ENCODE measurements around the gene JDP2. TPM values are rescaled to one million over a fixed set of nuclear protein-coding genes. Genes with fewer than 3 reads are reported as not detected.
"Not testable (repeated sequence)": the region's sequence is repeated elsewhere in the genome, so short reads cannot be mapped to it uniquely, and the experiment has no call there.

JDP2 gene
- polyA plus RNA-seq, 6 donors from 2014 or later, result 1.5 to 4.7 (median 3.3) TPM; not detected in 1

- peak overlapping the region; percentile 79 to 95 (median 85) for H3K27ac Mint-ChIP-seq
- ATAC-seq (ENCODE audit: low read depth in 2 of 2) (peak; percentile 58 to 80), DNase-seq (no peak)
- H3K4me1 Mint-ChIP-seq, result peaks cover 19 to 26% (median 21%) of the 10 kb centered on the region in 3 donors
- no peaks in the 10 kb centered on the region for H3K9me3 Mint-ChIP-seq
- H3K4me3 Mint-ChIP-seq, result peak overlapping the region in 5 of 8 donors; percentile 15 to 82 (median 49)
- H3K27me3 Mint-ChIP-seq, result no peaks in the 10 kb centered on the region
- H3K36me3 Mint-ChIP-seq, result no peaks in the 10 kb centered on the region
Observed at GRCh38 chr14:75470238-75470797, 42.5 kb downstream of the JDP2 start.

- H3K9me3 Mint-ChIP-seq, result no peaks in the 10 kb centered on the region
- peaks cover 19 to 26% (median 21%) of the 10 kb centered on the region in 3 donors for H3K4me1 Mint-ChIP-seq
- peak overlapping the region in 2 of 8 donors; percentile 25 to 61 for H3K4me3 Mint-ChIP-seq
- no peak for ATAC-seq (ENCODE audit: low read depth in 2 of 2)
- no peaks in the 10 kb centered on the region for H3K27me3 Mint-ChIP-seq
- peak overlapping the region in 4 of 6 donors; percentile 79 to 92 (median 85) for H3K27ac Mint-ChIP-seq
- no peak for DNase-seq
- H3K36me3 Mint-ChIP-seq, result no peaks in the 10 kb centered on the region
Observed at GRCh38 chr14:75471059-75471458, 43.2 kb downstream of the JDP2 start.

- not testable (repeated sequence) for H3K4me3 Mint-ChIP-seq; H3K9me3 Mint-ChIP-seq; H3K27me3 Mint-ChIP-seq; H3K36me3 Mint-ChIP-seq; DNase-seq; ATAC-seq (ENCODE audit: low read depth in 2 of 2)
- Mint-ChIP-seq H3K27ac (peak overlapping the region in 1 of 6 donors; percentile 60), H3K4me1 (peaks cover 20 to 22% (median 21%) of the 10 kb centered on the region in 3 donors)
Observed at GRCh38 chr14:75474127-75474526, 46.3 kb downstream of the JDP2 start.

- DNase-seq (no peak), ATAC-seq (ENCODE audit: low read depth in 2 of 2) (peak in 1 of 2 donors; percentile 56)
- H3K27me3 Mint-ChIP-seq, result peaks cover 5 to 9% (median 6%) of the 10 kb centered on the region in 3 donors
- H3K4me1 Mint-ChIP-seq, result peaks cover 4 to 6% (median 5%) of the 10 kb centered on the region in 3 donors
- peak overlapping the region in 1 of 6 donors; percentile 6 for H3K27ac Mint-ChIP-seq
- no peaks in the 10 kb centered on the region for H3K9me3 Mint-ChIP-seq
- H3K36me3 Mint-ChIP-seq, result no peaks in the 10 kb centered on the region
- H3K4me3 Mint-ChIP-seq, result no peak overlapping the region
Observed at GRCh38 chr14:75476274-75476995, 48.6 kb downstream of the JDP2 start.

- no peaks in the 10 kb centered on the region for H3K9me3 Mint-ChIP-seq
- ATAC-seq (ENCODE audit: low read depth in 2 of 2) (no peak), DNase-seq (no peak)
- no peaks in the 10 kb centered on the region for H3K36me3 Mint-ChIP-seq
- no peak overlapping the region for H3K4me3 Mint-ChIP-seq
- H3K27me3 Mint-ChIP-seq, result peaks cover 9 to 10% (median 10%) of the 10 kb centered on the region in 3 donors
- H3K27ac Mint-ChIP-seq, result peak overlapping the region in 1 of 6 donors; percentile 47
- H3K4me1 Mint-ChIP-seq, result peaks cover 0 to 4% (median 0%) of the 10 kb centered on the region in 3 donors
Observed at GRCh38 chr14:75477881-75478280, 50.1 kb downstream of the JDP2 start.

GRCh38 chr14:75479770-75480600, 52.2 kb downstream of the JDP2 start:
- peaks cover 0 to 4% (median 0%) of the 10 kb centered on the region in 3 donors for H3K4me1 Mint-ChIP-seq
- DNase-seq, result no peak
- peaks cover 9 to 10% (median 10%) of the 10 kb centered on the region in 3 donors for H3K27me3 Mint-ChIP-seq
- ATAC-seq (ENCODE audit: low read depth in 2 of 2), result no peak
- H3K9me3 Mint-ChIP-seq, result no peaks in the 10 kb centered on the region
- H3K4me3 Mint-ChIP-seq, result no peak overlapping the region
- H3K27ac Mint-ChIP-seq, result no peak overlapping the region
- no peaks in the 10 kb centered on the region for H3K36me3 Mint-ChIP-seq

GRCh38 chr14:75482366-75482765, 54.5 kb downstream of the JDP2 start:
- H3K4me3 Mint-ChIP-seq, result no peak overlapping the region
- H3K4me1 Mint-ChIP-seq, result peaks cover 0 to 4% (median 0%) of the 10 kb centered on the region in 3 donors
- H3K36me3 Mint-ChIP-seq, result no peaks in the 10 kb centered on the region
- ATAC-seq (ENCODE audit: low read depth in 2 of 2) (no peak), DNase-seq (no peak)
- H3K27me3 Mint-ChIP-seq, result peaks cover 10 to 24% (median 17%) of the 10 kb centered on the region in 3 donors
- no peaks in the 10 kb centered on the region for H3K9me3 Mint-ChIP-seq
- no peak overlapping the region for H3K27ac Mint-ChIP-seq

- no peak overlapping the region for H3K27ac Mint-ChIP-seq
- ATAC-seq (ENCODE audit: low read depth in 2 of 2) (no peak), DNase-seq (no peak)
- peaks cover 3 to 5% (median 3%) of the 10 kb centered on the region in 3 donors for H3K4me1 Mint-ChIP-seq
- H3K9me3 Mint-ChIP-seq, result no peaks in the 10 kb centered on the region
- H3K4me3 Mint-ChIP-seq, result no peak overlapping the region
- no peaks in the 10 kb centered on the region for H3K36me3 Mint-ChIP-seq
- H3K27me3 Mint-ChIP-seq, result peaks cover 9 to 24% (median 20%) of the 10 kb centered on the region in 3 donors
Observed at GRCh38 chr14:75484711-75485429, 57.0 kb downstream of the JDP2 start.

- Mint-ChIP-seq H3K4me3 (no peak overlapping the region), H3K27ac (no peak overlapping the region), H3K4me1 (peaks cover 3 to 5% (median 3%) of the 10 kb centered on the region in 3 donors), H3K27me3 (peaks cover 6 to 20% (median 14%) of the 10 kb centered on the region in 3 donors), H3K36me3 (no peaks in the 10 kb centered on the region), H3K9me3 (no peaks in the 10 kb centered on the region)
- DNase-seq (no peak), ATAC-seq (ENCODE audit: low read depth in 2 of 2) (no peak)
Observed at GRCh38 chr14:75486318-75486717, 58.5 kb downstream of the JDP2 start.

GRCh38 chr14:75487155-75487671, 59.4 kb downstream of the JDP2 start:
- no peaks in the 10 kb centered on the region for H3K36me3 Mint-ChIP-seq
- no peaks in the 10 kb centered on the region for H3K9me3 Mint-ChIP-seq
- DNase-seq (no peak), ATAC-seq (ENCODE audit: low read depth in 2 of 2) (no peak)
- H3K27ac Mint-ChIP-seq, result no peak overlapping the region
- H3K27me3 Mint-ChIP-seq, result peaks cover 0 to 15% (median 12%) of the 10 kb centered on the region in 3 donors
- peaks cover 3 to 5% (median 3%) of the 10 kb centered on the region in 3 donors for H3K4me1 Mint-ChIP-seq
- H3K4me3 Mint-ChIP-seq, result no peak overlapping the region

GRCh38 chr14:75489480-75489837, 61.6 kb downstream of the JDP2 start:
- Mint-ChIP-seq H3K27ac (no peak overlapping the region), H3K4me1 (peaks cover 3 to 5% (median 3%) of the 10 kb centered on the region in 3 donors), H3K36me3 (no peaks in the 10 kb centered on the region), H3K4me3 (no peak overlapping the region), H3K9me3 (no peaks in the 10 kb centered on the region), H3K27me3 (peaks cover 0 to 15% (median 12%) of the 10 kb centered on the region in 3 donors)
- ATAC-seq (ENCODE audit: low read depth in 2 of 2) (no peak), DNase-seq (no peak)

GRCh38 chr14:75491376-75491978, 63.7 kb downstream of the JDP2 start:
- H3K4me3 Mint-ChIP-seq, result no peak overlapping the region
- no peak for DNase-seq
- no peaks in the 10 kb centered on the region for H3K36me3 Mint-ChIP-seq
- ATAC-seq (ENCODE audit: low read depth in 2 of 2), result no peak
- H3K27ac Mint-ChIP-seq, result no peak overlapping the region
- peaks cover 3 to 5% (median 5%) of the 10 kb centered on the region in 3 donors for H3K4me1 Mint-ChIP-seq
- no peaks in the 10 kb centered on the region for H3K9me3 Mint-ChIP-seq
- peaks cover 6 to 10% (median 9%) of the 10 kb centered on the region in 3 donors for H3K27me3 Mint-ChIP-seq

Measured in naive B cell (primary cell).